GM19239 (cell line): Measurements from ENCODE around the gene ALK.

Experiments
- DNase-seq: peaks from one replicate; pipeline ENCODE4 v3.0.0; 2011; ENCODE audit warnings: low spot score; ENCODE audit not compliant: insufficient read length
- FAIRE-seq: peaks from 2 replicates; lab custom pipeline; 2011; peaks lifted over from hg19 to GRCh38; lab: Jason Lieb, UNC

Gene ALK

DNA sequence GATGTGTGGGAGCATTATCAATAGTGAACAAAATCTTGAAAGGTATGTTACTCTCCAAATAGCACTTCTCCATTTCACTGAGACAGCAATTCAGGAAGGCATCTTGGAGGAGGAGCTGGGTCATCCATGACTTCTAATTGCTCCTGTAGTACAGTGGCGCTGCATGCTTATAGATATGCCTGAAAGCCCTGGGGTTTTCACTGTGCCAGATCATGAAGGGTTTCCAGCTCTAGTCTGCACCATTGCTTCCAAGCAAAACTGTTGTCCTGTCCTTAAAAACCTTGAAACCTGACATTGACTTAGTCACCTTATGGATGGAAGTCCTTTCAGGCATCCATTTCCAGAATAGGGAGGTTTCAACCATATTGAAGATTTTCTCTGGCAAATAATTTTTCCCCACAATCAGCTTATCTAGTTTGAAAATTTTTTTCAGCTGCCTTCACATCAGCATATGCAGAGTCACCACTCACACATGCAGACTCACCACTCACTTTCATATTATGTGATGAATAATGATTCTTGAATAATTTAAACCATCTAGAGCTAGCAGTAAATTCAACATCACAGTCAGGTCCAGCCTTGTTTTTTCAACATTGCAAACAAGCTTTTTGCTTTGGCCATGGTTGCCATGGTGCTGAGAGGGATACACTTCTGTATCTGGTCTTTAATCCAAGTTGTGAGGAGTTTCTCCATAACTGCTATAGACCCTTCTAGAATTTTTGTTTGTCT lies 509.0 kb downstream of the ALK start:
- FAIRE-seq (no peak), DNase-seq (no peak)

DNA sequence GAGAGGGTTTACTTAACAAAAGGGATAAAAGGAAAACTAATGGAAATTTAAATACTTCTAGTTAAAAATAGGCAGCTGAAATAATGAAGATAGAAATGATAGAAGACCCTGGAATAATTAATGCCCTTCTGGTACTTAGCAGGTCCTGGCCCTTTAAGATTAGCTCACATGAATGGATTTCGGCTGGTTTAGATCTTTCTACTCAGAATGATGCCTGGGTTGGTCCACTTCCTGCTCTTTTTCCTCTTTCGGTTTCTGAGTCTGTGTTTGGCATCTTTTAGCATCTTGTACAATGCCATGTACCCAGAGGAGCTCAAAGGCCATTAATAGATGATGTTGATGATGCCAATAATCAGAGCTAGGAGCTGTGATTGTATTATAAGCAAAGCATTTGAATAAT lies 515.7 kb downstream of the ALK start:
- FAIRE-seq: no peak
- no peak for DNase-seq

DNA sequence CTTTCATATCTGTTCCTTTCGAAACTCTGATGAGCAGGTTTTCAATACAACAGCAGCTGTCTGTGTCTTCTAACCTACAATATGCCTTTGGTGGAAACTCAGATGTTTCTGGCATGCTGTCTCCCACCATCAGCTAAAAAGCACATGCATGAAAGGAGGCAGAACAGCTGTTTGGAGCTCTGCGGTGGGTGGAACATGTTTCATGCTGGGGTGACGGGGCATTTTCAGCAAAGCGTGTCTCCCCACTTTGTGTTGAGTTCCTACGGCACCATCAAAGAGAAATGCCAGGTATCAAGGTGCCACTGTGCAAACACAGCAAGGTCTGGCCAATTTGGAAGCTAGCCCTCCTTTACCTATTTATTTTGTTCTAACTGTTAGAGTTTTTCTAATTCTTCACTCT lies 516.1 kb downstream of the ALK start:
- DNase-seq: no peak
- no peak for FAIRE-seq

DNA sequence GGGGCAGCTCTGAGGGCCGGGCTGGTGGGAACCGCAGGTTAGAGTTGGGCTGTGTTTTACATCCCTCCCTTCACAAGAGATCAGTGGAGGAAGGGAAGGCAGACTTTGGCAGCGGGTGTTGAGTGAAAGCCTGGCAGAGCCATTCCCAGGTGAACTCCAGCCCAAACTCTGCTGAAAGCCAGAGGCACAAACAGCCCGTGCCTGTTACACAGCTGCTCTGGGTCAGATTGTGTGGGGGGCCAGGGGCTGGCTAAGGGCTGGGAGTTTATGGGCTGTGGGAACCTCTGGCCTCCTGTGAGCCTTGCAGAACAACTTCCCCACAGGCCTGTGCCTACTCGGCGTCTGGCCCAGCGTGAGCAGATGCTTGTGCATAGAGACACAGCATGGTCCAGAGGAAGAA lies 519.4 kb downstream of the ALK start:
- no peak for FAIRE-seq
- DNase-seq: no peak

DNA sequence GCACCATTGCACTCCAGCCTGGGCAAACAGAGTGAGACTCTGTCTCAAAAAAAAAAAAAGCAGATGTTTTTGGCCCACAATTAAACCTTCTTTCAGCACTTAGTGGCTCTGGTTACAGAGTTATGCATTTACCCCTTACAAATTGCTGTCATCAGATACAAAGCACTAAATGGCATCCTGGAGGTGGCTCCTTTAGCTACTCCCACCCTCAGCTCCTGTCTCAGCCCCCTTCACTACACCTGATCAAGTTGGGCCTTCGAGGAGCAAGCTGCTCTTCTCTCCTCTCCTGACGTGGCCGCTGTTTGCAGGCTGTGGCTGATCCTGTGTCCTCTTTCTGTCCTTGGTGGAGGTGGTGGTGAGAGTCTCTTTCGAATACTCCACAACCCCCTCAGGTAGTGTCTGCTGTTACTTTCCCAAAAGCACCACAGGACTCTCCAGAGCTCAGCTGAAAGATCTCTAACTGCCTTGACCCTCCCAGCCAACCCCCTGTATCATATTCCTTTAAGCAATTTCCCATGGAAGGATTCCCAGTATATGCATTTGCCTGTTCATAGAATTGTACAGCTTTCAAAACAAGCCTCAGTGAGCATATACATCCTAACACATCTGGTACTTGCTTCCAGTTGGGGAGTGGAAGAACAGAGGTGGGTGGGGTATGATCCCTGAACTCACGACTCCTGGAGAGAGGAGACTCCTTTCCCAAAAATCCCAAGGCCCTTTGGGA lies 520.3 kb downstream of the ALK start:
- no peak for DNase-seq
- no peak for FAIRE-seq

DNA sequence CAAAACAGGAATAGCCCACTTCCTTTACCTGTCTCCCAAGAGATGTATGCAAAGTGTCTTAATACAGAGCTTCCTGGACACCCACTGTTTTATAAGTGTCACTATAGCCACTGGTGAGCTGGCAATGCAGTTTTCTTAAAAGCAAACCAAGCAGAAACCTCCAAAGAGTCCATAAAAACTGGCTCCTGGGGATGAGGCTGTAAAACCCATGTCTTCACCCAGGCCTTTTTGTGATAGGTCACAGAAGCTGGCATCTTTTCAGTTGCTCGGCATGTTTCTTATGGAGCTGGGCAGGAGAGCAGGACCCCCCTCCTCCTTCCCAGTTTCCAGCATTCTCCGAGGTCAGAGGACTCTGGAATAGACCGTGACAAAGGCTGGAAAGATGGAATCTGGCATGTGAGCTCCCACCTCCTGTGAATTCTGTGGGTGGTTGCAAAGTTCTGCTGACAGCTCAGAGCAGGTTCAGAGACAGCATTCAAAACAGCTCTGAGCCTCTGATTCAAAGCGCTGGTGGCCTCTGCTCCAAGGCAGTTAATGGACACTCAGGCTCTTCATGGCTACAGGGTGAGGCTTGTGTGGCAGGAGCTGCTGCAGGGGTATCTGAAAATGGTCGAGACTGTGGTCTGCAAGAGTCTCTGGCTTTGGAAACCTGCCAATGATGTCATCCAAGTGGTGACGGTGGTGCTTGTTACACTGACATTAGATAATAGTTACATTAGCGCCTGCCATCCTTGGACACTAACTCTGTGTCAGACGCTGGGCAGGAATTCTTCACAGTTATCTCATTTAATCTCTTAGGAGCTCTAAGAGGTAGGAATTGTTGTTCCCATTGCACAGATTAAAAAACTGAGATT lies 522.8 kb downstream of the ALK start:
- FAIRE-seq (no peak), DNase-seq (no peak)

DNA sequence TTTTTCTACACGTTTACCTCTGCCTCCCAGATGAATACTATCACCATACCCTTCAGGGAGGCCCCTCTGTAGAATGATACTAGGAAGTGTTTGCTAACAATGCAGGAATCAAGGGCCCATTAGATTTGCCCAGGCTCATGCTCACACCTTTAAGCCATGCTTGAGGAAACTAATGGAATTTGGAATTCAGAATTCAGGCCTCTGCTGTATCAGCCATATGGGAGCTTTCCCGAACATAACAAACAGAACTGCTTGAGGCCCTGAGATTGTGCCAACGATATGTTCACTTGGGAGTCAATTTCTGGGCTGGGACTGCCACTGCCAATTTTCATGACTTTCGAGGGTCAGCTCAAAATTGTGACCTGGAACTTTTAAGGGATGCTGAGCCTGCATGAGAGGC lies 523.7 kb downstream of the ALK start:
- FAIRE-seq: no peak
- DNase-seq: no peak

DNA sequence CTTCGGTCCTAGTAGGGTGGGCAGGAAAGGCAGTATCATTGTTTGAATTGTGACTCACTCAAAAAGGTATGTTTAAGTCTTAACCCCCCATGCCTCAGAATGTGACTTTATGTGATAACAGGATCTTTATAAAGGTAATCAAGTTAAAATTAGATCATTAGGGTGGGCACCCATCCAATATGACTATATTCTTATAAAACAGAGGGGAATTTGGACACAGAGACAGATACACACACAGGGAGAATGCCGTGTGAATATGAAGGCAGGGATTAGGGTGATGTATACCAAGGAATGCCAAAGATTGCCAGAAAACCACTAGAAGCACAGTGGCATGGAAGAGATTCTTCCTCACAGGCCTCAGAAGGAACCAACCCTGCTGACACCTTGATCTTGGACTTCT lies 524.3 kb downstream of the ALK start:
- FAIRE-seq (no peak), DNase-seq (no peak)

DNA sequence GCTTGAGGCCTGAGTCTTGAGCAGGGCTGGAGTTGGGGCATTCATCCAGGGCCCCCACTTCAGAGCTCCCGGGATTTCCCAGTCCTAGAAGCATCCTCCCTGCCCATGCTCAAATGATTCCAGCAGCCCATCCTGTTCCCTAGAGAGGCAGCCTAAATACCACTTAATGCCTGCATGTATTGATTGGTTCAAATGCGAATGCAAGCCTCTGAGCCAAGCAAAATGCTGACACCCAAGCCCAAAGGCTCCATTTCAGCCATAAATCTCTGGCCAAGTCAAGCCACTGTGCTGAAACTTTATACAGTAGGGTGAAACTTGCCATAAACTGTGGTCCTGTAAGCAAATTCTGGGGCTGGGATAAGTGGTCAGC lies 526.4 kb downstream of the ALK start:
- no peak for DNase-seq
- FAIRE-seq: no peak

DNA sequence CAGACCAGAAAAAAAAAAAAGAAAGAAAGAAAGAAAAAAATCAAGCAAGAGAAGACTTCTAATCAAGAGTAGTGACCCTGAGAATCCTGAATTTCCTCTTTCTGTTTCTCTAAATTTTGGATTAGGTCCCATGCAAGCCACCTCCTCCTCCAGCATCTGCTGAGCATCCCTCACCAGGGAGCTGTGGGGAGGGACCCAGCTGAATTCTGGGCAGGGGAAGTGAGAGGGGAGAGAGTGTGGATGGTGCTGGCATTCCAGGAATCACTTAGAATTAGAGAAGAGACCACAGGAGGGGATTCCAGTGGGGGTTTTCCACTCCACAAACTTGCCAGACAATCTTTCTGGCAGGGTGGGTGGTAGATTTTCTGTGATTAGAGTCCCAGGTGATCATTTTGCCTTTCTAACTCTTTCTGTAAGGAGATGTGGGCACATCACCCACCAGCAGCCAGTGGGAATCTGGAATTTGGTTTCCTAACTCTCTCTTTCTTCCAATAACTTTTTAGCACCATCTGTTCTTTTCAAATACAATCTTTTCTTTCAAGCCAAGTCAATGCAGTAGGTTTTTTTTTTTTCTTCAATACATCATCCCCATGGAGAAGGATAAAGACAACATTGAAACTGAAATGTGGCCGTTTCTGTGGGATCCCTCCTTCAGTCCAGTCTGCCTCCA lies 526.9 kb downstream of the ALK start:
- DNase-seq (no peak), FAIRE-seq (no peak)

DNA sequence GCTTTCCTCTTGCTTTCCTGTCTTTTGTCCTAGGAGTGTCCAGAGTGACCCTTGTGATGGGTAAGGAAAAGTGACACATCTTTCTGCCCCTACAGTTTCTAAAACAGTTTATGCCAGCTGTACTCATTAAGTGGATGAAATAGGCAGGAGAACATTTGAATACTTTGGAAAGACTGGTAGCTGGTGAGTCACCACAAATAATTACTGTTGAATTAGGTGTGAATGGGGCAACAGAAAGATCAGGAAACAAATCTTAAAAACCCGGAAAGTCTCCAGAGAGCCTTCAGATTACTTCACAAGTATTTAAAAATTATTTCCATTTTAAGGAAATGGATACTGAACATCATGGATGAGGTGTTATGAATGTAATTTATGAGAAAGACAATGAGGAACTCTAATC lies 527.7 kb downstream of the ALK start:
- DNase-seq (no peak), FAIRE-seq (no peak)

DNA sequence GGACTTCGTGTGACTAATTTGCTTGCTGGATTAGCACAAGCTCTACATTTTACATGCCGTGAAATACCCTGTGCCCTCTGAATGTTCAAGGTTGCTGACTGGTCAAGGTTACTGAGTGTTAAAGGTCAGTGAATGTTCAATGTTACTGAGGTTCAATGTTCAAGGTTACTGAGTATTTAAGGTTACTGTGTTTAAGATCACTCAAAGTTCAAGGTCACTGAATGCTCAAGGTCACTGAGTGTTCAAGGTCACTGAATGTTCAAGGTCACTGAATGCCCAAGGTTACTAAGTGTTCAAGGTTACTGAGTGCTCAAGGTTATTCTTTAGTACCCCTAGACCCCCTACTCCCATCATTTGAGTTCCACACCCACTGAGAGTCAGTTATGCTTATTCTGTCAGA lies 528.6 kb downstream of the ALK start:
- no peak for FAIRE-seq
- DNase-seq: no peak

DNA sequence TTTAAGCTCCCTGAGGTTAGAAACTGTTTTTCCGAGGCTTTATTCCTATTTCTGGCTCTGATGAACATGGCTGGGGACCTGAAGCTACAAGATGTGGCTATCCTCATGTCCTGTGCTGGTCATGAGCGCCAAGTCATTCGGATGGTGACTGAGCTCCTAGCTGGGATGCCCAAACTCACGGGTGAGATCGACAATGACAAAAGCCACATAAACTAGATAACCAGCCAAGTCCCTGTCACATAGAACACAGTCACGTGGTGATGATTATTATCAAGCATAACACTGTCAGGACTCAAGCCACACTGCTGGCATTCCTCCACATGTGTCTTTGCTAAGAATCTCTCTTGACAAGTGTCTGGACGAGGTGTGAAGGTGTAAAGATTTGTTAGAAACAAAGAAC lies 531.2 kb downstream of the ALK start:
- DNase-seq: no peak
- no peak for FAIRE-seq

DNA sequence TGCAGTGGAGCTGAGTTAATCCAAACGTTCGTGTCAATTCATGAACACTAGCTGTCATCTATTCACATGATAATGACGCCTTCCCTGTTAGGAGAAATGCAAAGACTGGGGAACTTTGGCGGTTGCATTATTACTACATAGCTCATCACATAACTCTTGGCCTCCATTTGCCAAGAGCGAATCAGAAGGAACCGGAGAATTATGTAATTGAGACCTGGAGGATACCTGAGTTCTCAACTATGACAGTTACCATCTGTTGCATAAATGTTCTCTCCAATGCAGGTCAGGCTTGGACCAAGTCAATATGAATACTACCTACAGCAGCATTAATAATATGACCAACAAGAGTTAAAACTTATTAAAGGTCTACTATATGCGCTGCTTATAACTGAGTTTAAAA lies 531.7 kb downstream of the ALK start:
- DNase-seq (no peak), FAIRE-seq (no peak)

DNA sequence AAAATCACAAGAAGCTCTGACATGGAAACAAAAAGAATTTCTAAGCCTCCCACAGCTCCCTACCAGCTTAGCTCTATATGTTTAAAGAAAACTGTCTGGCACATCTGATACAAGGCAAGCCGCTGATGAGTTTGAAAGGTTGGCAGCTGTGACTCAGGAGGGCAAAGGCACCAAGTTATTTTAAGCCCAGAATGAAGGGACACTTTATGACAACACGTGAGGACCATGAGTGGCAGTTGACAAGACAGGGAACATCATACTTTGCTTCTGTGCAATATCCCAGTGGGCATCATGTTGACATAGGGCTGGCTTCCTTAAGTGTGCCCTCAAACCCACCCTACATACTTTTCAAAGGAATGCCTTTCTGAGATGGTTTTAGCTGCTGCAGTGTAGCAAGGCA lies 533.3 kb downstream of the ALK start:
- DNase-seq (no peak), FAIRE-seq (no peak)

DNA sequence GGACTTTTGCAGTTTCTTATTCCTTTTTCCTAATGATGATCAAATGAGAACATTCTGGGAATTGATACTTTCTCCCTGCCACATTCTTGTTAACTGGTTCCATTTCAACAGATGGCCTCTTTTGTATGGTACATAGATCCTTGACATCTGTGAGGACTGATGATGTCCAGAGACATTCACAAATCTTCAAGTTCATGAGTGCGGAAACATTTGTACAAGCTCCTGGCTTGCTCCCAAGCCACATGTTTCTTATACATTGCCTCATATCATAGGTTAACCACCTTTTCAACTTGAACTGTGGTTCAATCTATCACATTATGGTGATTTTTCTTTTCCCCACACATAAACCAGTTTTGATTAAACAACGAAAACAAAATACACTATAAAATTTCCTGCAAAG lies 538.9 kb downstream of the ALK start:
- FAIRE-seq (no peak), DNase-seq (no peak)

DNA sequence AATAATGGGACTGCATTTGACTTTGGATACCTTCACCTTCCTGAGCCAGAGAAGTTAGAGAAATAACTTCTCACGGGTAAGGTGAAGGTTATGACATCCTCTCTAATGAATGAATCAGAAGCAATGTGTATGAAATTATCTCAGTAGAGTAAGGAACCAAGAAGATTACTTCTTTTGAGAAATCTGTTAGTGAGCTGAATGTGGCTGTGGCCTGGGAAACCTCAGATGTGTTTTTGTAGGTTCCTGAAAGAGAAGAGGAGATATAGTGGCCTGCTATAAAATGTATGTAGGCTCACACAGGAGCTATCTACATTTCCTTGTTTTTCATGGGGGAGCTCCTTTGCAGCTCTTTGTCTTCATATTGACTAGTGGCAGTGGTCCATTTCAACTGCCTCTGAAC lies 543.6 kb downstream of the ALK start:
- DNase-seq: no peak
- FAIRE-seq: no peak

DNA sequence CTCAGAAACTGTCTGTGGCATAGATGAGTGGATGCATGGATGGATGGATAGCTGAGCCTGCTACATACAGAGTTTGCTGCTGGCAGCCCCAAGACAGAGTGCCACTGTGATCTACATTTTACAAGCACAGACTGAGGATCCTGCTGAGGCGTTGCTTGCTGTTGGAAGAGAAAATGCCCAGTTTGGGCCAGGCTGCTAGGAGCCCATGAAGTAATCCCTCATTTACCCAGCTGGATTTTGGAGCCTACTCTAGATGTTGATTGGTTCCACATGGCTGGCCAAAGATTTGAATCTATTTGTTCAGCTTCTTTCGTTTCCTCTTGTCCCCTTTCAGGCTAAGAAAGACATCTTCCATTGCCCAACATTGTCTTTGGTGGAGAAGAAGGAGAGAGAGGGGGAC lies 544.8 kb downstream of the ALK start:
- DNase-seq: no peak
- no peak for FAIRE-seq

DNA sequence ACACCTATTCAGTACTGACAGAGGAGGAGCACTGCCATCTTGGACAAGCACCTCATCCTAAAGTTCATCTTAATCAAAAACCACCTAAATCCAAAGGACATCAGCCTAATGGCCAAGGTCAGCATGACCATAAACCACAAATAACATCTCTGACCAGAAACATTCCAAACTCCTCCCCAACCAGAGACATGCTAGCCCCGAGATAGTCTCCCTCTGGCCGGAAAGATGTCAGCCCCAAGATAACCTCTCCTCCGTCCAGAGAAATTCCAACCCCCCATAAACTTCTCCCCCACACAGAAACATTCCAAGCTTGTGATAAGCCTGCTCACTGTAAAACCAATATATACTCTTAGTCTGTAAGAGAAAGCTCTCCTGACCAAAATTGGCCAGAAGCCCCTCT lies 545.5 kb downstream of the ALK start:
- DNase-seq: no peak
- no peak for FAIRE-seq

DNA sequence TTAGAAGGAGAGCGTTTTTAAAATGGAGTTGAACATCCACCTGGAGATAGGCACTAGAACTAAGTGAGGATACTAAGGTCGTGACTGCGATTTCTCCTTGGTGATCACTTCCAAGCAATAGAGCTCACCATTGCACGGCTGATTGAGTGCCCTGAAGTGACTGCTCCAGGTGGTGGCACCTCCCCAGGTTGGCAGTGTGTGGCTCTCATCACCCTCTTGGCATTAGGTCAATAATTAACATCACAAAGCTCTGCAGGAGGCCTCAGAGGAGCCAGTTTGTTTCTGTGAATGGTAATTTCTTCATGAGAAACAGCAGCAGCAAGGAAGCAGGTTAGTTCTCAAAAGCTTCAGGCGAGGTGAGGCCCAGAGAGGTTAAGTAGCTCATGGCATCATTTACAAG lies 546.6 kb downstream of the ALK start:
- FAIRE-seq: no peak
- no peak for DNase-seq

DNA sequence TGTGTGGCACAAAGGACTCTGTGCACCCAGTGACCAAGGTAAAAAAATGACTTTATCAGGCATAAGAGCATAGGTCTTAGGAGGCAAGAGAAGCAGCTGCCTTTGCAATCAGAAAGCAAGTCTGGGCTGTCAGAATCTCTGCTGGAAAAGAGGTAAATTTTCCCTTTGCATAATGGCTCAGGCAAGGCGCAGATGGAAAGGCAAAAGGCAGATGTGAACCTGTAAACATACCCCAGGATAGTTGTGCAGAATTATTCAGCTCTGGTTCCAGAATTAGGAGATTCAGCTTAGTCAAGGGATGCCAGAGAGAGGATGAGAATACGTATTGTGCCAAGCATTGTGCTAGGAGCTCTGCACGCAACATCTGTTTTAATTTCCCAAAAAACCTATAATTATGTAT lies 547.5 kb downstream of the ALK start:
- FAIRE-seq (no peak), DNase-seq (no peak)
